ENCODE measurements around the gene ATG7.
"Not testable (repeated sequence)": the region's sequence is repeated elsewhere in the genome, so short reads cannot be mapped to it uniquely, and the experiment has no call there.

Gene ATG7

GRCh38 chr3:11592445-11593298 lies 320.5 kb downstream of the ATG7 start:
- no peak for DNase-seq (ENCODE audit: low read depth)

- DNase-seq (ENCODE audit: low read depth): no peak
These were observed 321.3 kb downstream of the ATG7 start for GRCh38 chr3:11593318-11594034.

GRCh38 chr3:11595024-11595423 lies 322.8 kb downstream of the ATG7 start:
- DNase-seq (ENCODE audit: low read depth): not testable (repeated sequence)

GRCh38 chr3:11596387-11596786 lies 324.2 kb downstream of the ATG7 start:
- DNase-seq (ENCODE audit: low read depth): no peak

DNA sequence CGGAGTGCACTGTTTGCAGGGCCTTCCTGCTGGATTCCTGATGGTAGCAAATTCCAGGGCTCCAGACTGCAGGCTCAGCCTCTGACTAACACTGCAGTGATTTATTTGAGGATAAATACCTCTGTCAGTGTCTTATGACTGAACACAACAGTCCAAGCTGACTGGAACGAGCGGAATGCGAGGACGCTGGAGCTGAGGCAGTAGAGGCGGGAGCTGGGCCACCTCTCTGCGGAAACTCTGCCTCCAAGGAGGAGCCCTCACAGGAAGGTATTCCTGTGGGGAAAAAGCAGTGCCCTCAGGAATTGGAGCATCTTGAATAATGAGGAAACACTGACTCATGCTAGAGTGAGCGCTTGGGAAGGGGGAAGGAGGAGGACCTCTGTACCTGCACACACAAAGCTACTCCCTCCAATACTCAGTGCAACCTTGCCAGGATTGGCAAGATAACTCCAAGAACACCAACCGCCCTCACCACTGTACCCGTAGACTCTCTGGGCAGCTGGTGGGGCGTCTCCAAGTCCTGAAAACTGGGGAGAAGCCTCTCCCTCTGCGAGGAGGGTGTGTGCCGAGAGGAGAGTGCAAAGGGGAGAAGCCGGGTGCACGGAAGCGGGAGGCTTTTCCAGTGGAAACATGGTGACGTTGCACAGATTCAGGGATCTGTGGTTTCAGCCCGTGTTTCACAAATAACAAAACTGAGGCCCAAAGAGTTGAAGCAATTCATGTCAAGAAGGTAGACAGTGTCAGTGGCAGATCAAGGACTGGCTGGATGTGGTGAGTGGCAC lies 328.5 kb downstream of the ATG7 start:
- DNase-seq (ENCODE audit: low read depth): no peak

- no peak for DNase-seq (ENCODE audit: low read depth)
These were observed 329.4 kb downstream of the ATG7 start for GRCh38 chr3:11601446-11602238.

GRCh38 chr3:11602239-11602840 lies 330.1 kb downstream of the ATG7 start:
- DNase-seq (ENCODE audit: low read depth): no peak

DNA sequence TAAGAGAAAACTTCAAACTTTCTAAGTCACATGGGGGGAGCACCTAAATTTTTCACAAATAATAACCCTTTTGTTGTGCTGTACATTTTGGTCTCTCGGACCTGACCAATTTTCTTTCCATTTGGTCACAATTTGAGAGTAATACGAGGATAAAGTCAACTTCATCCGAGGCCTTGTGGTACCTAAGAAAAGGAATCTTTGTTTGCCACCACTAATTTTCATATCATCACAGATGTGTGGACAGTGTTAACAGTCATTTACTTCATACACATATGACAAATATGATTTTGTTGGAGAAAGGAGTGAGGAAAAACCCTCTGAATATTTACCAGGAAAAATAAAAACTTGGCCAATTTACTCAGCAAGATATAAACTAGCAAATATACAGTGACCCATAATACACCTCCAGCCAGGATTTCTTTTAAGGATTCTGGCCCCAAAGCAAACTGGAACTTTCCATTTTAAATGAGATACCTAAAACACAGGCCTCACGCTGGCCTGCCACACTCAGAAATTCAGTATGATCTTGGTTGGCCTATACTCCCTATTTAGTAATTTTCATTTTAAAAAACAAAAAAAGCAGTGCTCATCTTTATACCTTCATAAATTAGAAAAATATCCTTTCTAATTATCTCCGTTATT lies 330.8 kb downstream of the ATG7 start:
- no peak for DNase-seq (ENCODE audit: low read depth)

DNA sequence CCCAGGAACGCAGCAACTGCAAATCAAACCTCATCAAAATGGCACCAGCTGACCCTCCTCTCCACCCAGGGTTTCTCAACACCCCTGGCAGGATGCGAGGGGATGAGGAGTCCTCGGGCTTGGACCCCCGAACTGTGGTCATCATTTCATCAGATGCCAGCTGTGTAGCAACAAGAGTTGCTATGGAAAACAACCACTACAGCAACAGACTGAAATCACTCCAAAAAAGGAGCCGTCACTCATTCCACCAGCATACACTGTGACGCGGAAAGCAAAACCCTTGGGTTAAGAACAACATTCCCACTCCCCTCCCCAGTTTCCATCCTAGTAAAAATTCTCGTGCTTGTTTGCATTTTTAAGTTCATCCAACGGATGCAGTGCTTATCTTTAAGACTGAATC lies 331.4 kb downstream of the ATG7 start:
- DNase-seq (ENCODE audit: low read depth): no peak

GRCh38 chr3:11604139-11604892 lies 332.1 kb downstream of the ATG7 start:
- no peak for DNase-seq (ENCODE audit: low read depth)

DNA sequence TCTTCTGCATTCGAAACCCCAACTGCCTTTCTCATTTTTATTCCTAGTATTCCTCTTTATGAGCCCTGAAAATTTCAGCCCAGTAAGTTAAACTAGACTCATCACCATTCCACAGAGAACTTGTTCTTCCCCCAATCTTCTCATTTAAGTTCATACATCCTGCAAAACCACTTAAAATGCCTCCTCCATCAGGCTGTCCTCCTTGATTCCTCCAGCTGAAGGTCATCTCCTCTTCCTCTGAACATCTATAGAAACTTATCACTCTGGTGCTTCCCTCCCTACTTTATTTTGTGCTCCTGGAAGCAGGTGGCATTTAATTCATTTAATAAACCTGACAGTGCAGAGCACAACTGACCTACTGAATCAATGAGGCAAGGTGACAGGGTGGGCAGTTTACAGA lies 333.2 kb downstream of the ATG7 start:
- DNase-seq (ENCODE audit: low read depth): no peak

- no peak for DNase-seq (ENCODE audit: low read depth)
These were observed 334.0 kb downstream of the ATG7 start for GRCh38 chr3:11606090-11606784.

- DNase-seq (ENCODE audit: low read depth): no peak
These were observed 334.8 kb downstream of the ATG7 start for GRCh38 chr3:11606865-11607440.

Data from stimulated activated CD8-positive, alpha-beta memory T cell treated with anti-CD3 and anti-CD28 coated beads, Interleukin-12 subunit alpha, Interleukin-12 subunit beta, amount 100 ng/mL, for 4 hours (primary cell).